CD4-positive, alpha-beta T cell treated with Interferon alpha-2 for 1 hour (primary cell): ENCODE results near the gene ANAPC4.

ENCODE experiments used
- DNase-seq, 2 donors: peaks; one replicate each; pipeline ENCODE4 v3.0.0-alpha.2; 2020 to 2022

Gene ANAPC4

DNA sequence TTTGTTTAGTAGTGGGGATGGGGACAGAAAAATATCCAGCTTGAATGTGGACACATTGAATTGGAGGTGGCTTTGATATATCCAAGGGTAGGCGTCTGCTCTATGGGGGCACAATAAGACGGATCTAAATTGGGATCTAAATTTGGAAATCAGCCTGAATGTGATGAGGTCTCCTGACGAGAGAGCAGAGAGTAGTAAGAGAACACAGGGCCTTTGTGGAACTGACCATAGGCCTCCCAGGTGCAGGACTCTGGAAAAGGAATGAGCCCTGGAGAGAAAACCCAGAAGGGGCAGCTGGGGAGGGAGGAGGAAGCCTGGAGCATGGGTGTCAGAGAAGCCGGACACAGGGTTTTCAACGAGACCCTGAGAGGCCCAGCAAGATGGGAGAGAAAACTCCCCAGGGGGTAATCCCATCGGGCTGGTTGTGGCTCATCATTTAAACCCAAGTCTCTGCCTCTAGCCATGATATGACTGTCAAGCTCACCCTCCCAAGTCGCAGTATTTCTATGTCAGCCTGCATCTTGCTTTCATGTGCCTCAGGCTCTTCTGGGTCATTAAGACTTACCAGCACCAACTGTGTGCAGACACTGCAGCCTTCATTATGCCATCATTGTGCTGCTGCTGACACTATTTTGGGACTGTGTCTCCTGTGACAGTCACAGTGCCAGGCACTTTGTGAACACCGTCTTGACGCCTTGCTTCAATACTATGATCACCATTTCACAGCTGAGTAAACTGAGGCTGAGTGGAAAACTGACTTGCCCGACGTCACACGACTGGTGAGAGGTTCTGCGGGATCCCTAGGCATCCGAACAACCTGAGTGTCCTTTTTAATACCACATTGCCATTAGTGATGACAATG, 57.1 kb downstream of the ANAPC4 start:
- no peak for DNase-seq

DNA sequence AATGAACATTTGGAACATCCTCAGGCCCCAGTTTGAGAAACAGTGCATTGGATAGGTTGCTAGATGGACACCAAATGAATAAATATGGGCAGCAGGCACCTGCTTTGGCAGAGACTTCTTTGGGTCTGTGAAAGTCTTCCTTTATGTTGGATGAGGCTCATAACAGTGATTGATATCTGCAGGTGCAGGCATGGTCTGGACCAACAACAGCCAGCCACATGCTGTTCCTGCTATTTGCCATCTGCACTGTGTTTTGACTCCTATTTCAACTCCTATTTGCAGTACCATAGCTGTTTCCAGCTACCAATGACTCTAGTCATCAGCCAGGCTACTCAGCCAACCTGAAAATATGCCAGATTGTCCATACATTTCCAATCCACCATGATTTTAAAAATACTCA, 60.9 kb downstream of the ANAPC4 start:
- no peak for DNase-seq

DNA sequence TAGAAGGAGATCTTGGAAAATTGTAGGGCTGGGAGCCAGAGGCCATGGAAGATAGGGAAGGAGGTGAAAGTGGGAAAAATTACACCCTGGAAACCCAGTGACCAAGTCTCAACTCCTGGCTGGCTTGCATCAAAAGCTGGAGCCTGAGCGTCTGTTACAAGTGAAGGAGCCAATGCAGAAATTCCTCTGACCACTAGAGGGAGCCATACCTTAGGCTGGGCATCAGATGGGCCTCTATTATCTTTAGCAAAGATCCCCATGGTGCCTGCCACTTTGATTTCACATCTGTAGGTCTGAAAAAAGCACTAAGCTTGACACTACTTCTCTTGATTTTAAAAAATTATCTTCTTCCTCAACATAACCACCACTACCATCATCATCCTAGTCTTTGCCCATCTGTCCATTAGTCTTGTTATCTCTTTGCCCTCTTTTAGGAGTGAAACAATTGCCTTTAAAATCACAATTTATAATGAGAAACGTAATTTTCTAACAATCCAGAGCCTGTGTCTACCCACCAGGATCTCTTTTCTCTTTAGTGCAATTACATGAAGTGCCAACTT, 62.9 kb downstream of the ANAPC4 start:
- DNase-seq, result peak; percentile 26 to 57

DNA sequence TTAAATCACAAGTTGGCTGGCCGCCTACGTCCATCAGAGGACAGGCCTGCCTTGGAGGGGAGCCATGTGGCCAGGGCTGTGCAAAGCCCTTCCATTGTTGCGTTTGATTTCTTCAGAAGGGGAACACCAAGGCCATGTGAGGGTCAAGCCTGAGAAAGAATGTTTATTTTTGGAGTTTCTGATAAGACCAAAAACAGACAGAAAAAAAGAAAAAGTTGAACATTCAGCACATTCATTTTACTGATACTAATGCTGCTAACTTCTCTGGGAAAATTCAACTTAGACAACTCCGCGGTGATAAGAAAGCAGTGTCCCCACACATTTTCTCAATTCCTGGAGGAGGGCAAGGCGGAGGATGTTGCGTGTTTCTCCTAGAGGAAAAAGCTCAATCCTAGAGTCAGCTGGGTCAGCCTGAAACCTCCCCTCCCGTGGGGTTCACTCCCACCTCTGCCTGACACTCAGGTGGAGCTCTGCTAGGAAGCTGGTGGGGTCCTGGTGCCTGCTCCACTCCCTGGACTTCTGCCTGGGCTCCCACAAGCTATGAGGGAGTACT, 63.5 kb downstream of the ANAPC4 start:
- DNase-seq, result no peak

- no peak for DNase-seq
Measured at GRCh38 chr4:25441519-25442117, 64.6 kb downstream of the ANAPC4 start.

DNA sequence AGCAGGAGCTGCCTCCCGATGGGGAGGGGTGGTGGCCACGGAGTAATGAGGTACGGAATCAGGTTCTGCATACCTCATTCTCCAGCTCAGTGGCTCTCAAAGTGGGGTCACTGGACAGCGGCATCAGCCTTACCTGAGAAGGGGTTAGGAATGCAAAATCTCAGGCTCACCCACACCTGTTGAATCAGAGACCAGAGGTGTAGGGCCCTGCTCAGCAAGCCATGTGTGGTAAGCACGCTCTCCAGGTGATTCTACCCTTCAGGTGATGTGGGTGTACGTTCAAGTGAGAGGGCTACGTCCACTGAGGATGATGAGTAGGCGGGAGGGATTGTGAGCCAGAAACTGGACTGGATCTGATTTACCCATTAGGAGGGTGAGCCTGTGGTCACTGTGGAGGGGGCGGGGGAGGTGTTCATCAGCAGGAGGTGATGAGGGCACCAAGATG, 65.8 kb downstream of the ANAPC4 start:
- DNase-seq, result no peak

GRCh38 chr4:25443851-25444250, 66.8 kb downstream of the ANAPC4 start:
- no peak for DNase-seq

DNA sequence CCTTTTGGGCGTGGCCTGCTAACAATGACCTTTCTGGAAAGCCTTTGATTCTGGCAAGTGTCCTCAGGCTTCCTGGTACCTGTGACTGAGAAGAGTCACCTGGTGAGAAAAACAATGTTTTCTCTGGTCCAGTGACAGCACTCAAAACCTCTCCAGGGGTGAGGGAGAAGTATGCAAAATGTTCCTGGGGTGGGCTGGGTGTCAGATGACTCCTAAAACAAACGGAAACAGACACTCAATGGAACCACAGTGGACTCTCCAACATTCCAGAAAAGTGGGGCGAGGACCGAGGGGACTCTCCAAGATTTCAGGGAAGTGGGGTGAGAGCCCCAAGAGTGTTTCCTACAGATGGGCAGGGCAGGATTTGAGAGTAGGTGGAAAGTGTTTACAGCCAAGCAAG, 69.5 kb downstream of the ANAPC4 start:
- no peak for DNase-seq

DNA sequence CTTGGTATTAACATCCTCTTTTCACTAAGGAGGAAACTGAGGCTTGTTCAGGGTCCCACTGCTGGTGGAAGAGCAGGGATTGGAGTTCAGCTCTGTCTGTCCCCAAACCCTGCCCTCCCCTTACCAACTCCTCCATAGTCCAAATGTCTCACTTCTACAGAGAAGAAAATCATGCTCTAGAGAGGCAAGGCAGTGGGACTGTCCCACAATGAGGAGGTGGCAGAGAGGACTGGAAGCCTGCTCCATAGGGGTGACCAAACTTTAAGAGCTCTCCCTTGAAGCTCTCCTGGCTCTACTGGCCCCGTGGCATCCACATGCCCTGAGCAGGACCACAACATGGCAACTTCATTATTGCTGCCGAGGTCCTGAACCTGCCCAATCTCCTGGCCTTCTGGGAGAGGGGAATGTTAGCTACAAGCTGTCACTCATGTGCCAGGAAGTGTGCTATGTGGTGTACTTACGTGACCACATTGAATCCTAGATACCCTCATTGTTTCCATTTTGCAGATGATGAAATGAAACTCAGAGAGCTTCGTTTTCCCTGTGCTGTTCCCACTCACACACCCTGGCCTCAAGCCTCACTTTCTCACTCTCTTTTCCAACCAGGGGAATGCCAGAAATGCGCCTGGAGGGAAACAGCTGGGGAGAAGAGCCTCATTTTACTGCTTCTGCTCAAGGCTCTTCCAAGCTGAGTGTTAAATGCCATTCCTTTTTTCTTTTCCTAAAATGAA, 71.5 kb downstream of the ANAPC4 start:
- DNase-seq, result no peak

DNA sequence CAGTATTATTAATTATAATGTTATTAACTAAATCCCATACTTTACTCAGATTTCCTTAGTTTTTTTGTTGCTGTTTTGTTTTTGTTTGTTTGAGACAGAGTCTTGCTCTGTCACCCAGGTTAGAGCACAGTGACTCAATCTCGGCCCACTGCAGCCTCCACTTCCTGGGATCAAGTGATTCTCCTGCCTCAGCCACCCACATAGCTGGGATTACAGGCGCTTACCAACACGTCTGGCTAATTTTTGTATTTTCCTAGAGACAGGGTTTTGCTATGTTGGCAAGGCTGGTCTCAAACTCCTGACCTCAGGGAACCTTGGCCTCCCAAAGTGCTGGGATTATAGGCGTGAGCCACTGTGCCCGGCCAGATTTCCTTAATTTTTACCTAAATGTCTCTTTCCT, 72.2 kb downstream of the ANAPC4 start:
- no peak for DNase-seq

DNA sequence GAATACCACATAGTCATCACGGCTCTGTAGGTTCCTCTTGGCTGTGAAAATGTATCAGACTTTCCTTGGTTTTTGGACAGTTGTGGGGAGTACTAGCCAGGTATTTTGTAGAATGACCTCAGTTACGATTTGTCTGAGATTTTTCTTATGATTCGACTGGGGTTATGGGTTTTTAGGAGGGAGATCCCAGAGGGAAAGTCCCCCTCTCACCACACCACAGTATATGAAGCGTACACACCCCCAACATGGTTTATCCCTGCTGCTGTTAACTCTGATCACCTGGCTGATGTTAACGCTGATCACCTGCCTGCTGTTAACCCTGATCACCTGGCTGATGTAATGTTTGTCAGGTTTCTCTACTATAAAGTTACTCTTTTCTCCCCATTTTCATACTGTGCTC, 72.6 kb downstream of the ANAPC4 start:
- no peak for DNase-seq

DNA sequence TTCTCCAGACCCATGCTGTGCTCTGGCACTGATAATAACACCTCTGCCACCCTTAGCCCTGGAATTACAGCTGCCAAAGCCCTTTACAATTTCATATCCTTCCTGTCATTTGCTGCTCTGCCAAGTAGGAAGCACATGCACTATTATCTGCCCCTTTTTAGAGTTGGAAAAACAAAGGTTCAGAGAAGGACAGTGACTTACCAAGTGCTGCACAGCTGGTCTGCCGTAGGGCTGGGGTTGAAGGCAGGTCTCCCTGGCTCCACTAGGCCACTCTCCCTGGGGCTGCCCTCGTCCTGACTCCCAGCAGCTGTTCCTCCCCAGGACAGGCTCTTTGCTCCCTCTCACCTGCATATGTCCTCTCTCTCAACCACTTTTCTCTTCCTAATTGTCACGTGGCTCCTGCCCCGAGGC, 73.4 kb downstream of the ANAPC4 start:
- no peak for DNase-seq

DNA sequence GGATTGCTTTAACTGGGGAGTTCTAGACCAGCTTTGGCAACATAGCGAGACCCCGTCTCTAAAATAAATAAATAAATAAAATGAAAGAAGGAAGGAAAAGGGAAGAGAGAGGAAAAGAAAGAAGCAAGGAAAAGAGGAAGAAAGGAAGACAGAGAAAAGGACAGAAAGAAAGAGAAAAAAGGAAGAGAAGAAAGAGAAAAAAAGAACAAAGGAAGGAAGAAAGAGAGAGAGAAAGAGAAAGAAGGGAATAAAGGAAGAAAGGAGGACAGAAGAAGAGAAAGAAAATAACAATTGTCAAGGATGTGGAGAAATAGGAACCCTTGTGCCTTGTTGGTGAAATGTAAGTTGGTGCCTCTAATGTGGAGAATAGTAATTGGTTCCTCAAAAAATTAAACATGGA, 74.6 kb downstream of the ANAPC4 start:
- DNase-seq, result no peak

DNA sequence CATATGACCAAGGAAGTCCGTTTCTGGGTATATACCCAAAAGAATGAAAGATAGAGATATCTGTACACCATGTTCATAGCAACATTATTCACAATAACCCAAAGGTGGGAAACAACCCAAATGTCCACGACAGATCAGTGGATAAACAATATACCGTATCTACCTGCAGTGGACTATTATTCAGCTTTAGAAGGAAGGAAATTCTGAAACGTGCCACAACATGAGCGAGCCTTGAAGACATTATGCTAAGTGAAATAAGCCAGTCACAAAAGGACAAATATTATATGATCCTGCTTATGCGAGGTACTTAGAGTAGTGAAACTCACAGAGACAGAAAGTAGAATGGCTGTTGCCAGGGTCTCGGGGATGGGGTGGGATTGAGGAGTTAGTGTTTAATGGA, 75.0 kb downstream of the ANAPC4 start:
- no peak for DNase-seq

- DNase-seq, result no peak
Measured at GRCh38 chr4:25454476-25454875, 77.4 kb downstream of the ANAPC4 start.

DNA sequence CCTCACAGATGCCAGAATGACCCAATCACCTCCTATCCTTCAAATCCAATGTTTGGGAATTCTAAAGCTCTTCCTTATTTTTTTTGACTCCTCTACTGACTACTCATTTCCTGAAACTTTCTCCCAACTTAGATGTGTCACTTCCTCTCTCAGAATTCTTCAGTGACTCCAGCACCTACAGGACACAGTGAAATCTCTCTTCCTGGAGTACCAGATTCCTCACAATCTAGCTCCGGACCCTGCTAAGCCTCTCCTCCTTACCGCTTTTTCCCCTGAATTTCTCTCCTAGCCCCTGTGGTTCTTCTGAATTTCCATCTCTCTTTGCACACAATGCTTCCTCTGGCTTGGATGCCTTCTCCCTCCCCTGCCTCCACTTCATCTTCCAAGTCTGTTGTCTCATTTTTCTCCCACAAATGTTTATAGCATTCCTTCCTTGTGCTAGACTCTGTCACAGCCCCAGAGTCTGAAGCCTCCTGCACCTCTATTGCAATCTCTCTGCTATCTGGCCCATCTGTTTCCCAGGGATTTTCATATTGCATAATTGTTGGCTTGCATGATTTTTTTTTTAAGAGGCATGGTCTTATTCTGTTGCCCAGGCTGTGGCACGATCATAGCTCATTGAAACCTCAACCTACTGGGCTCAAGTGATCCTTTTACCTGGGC, 80.1 kb downstream of the ANAPC4 start:
- DNase-seq, result no peak

DNA sequence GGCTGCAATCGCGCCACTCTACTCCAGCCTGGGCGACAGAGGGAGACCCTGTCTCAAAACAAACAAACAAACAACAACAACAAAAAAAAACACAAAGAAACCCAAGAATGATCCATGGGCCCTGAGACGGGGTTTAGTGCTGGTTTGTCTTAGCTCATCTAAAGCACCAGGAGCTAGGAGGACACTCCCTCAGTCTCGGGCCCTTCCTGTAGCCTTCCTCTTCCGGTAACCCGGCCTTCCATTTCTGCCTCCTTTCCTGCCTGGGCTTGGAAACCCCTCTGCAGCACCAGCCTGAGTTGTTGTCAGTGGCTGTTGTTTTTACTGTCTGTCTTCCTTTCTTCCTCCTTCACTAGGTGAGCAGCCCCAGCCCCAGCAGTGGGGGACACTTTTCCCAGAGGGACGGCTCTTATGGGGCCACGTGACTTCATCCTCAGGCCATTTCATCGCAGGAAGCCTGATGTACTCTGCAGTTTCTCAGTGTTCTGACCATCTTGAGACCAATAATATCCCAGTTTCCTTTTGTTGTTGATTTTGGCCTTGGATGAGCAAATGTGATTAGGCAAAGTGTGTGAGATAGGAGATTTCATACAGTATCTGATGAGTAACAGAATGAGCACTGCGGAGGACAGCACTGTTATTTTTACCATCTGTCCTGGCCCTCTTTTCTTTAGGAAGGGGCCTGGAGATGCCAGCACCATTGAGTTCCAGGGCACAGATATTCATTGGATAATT, 90.1 kb downstream of the ANAPC4 start:
- no peak for DNase-seq

GRCh38 chr4:25467843-25468242, 90.8 kb downstream of the ANAPC4 start:
- DNase-seq, result no peak
